DMS79 treated with DMSO at 0.1 percent for 48 hours (cell line): ENCODE results near the gene TRPV4.

Source experiments
- DNase-seq: peaks from one replicate; lab custom pipeline; 2025; lab: John Stamatoyannopoulos, UW

The TRPV4 gene

DNA sequence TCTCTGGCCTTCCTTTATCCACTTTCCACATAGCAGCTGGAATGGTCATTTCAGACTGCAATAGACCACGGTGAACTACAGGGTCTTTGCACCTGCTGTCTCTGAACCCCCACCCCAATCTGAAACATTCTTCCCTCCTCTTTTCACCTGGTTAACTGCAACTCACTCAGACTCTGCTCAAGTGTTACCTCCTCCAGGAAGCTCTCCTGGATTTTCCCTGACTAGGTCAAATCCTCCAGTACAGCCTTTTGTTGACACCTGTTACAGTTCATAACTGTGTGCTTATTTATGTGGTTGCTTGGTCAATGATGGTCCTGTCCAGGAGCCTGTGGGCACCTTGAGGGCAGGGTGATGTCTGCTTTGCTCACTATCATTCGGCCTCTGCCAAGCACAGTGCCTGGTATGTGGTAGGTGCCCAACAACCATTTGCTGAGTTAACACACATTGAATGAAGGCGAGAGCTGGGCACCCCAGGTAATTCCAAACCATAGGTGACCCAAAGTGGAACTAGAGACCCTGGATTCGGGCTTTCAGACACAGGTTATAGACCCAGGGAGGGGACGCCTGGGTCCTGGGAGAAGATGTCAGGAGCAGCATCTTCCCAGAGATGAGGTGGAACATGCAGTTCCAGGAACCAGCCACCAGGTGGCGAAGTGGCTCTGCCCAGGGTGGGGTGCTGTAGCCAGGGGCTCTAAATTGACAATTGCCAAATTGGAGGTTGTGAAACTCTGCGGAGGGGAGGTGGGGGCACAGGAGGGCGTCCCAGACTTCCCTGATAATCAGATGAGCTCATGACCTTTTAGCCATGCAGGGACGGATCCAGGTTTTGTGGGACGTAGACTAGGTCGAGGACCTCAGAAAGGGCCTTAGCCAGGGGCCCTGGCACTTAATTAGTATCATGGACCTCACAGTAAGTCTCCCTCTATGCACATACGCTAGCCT lies 28.1 kb downstream of the TRPV4 start:
- DNase-seq, result peak; percentile 51

DNA sequence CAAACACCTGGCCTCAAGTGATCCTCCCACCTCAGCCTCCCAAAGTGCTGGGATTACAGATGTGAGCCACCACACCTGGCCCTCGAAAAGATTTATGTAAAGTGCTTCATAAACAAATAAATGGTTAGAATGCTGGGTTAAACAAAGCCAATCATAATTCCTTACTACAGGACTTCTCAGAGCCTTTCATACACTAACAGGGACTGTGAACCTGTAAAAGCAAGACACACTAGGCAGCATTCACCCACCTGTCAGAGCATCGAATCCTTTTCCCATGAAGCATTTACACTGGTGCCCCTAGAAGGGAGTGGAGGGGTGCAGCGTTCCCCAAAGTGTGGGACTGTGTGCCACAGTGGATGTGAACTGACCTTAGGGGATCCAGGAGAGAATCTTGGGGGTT lies 29.5 kb downstream of the TRPV4 start:
- no peak for DNase-seq

DNA sequence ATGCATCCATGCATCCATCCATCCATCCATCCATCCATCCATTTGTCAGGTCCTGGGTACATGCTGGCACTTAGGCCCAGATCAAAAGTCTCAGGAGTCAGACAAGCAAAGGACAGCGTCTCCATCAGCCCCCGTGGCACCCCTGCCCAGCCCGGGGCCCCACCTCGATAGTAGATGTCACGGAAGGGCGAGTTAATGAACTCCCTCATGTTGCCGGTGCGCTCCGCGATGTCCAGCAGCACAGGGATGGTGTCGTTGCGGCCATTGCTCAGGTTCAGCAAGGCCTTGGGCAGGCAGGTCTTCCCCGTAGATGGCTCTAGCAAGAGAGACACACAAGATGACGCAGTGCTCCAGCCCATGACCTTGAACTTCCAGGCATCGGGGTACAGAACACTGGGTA lies 30.4 kb downstream of the TRPV4 start:
- DNase-seq, result no peak

DNA sequence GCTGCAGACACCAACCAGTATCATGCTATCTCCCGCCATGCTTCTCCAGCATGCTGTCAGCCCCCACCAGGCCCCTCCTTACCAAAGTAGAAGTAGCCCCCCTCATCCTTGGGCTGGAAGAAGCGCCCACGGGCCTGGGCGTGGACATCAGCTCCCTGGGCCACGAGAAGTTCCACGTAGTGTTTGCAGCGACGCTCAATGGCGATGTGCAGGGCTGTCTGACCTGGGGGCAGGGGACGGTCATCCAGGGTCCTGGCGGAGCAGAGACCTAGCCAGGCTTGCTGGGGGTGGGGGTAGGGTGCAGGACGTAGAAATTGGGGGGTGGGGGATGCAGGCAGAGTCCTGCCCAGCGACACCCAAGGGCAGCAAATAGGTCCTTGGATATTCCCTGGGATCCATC lies 32.7 kb downstream of the TRPV4 start:
- no peak for DNase-seq

GRCh38 chr12:109798691-109799090 lies 34.5 kb downstream of the TRPV4 start:
- DNase-seq, result no peak

GRCh38 chr12:109797905-109798669 lies 35.1 kb downstream of the TRPV4 start:
- no peak for DNase-seq

GRCh38 chr12:109796057-109796456 lies 37.1 kb downstream of the TRPV4 start:
- DNase-seq, result no peak

GRCh38 chr12:109795023-109795422 lies 38.2 kb downstream of the TRPV4 start:
- no peak for DNase-seq

GRCh38 chr12:109793826-109794501 lies 39.2 kb downstream of the TRPV4 start:
- DNase-seq, result no peak

GRCh38 chr12:109793411-109793810 lies 39.8 kb downstream of the TRPV4 start:
- DNase-seq, result no peak

- DNase-seq, result no peak
These were observed 40.2 kb downstream of the TRPV4 start for GRCh38 chr12:109792992-109793391.

DNA sequence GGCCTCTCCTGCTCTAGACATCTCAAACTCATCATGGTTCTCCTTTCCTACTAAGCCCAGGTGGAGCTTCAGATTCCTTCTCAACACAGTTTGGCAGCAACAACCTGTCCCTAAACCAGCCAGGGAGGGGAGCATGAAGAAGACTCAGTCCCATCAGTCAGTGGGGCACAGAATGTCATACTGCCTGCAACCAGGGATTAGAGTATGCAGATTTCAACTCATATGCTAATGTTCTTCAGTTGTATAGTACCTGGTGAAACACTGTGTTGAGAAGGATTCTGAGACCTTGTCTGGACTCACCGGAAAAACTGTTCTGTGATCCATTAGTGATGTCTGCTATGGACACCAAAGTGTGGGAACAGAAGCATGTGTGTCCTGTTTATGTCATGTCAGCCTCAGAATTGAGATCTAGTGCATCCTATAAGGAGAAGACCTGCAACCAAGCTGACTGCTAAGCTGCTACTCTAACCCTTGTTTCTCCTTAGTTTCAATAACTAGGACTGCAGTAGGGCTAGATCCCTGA lies 43.6 kb downstream of the TRPV4 start:
- DNase-seq, result no peak

GRCh38 chr12:109786799-109787198 lies 46.4 kb downstream of the TRPV4 start:
- DNase-seq, result no peak

DNA sequence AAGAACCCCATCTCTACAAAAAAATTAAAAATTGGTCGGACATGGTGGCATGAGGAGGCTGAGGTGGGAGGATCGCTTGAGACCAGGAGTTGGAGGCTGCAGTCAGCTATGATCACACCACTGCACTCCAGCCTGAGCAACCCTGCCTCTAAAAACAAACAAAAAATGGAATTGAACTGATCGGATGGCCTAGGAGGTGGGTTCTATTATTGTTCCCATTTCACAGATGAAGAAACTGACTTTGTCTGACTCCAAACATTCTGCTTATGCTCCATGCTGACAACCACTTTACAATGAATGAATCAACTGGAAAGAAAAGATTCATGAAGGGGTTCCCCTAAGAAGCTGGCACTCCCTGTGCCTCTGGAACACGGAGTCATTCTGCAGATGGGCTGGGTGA lies 47.3 kb downstream of the TRPV4 start:
- no peak for DNase-seq

GRCh38 chr12:109783965-109784244 lies 49.3 kb downstream of the TRPV4 start:
- DNase-seq, result no peak

- DNase-seq, result no peak
These were observed 49.8 kb downstream of the TRPV4 start for GRCh38 chr12:109783135-109783964.

DNA sequence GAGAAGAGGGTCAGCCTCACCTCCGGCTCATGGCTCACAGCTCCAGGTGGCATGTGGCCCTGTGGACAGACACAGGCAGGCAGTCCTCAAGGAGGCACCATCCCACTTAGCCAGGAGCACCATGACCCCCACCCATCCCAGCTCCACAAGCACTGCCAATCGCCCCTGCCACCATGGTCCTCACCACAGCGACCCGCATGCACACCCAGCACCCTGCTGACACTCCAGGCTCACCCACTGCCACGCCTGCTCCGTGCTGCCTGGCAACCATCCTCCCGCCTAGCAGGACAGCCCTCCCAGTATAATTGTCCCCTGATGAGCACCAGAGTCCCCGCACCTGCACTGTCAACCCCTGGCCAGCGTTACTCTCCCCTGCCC lies 50.9 kb downstream of the TRPV4 start:
- no peak for DNase-seq

- no peak for DNase-seq
These were observed 51.4 kb downstream of the TRPV4 start for GRCh38 chr12:109781668-109782325.

- DNase-seq, result no peak
These were observed 53.8 kb downstream of the TRPV4 start for GRCh38 chr12:109779382-109779781.

GRCh38 chr12:109778684-109779083 lies 54.5 kb downstream of the TRPV4 start:
- DNase-seq, result no peak

DNA sequence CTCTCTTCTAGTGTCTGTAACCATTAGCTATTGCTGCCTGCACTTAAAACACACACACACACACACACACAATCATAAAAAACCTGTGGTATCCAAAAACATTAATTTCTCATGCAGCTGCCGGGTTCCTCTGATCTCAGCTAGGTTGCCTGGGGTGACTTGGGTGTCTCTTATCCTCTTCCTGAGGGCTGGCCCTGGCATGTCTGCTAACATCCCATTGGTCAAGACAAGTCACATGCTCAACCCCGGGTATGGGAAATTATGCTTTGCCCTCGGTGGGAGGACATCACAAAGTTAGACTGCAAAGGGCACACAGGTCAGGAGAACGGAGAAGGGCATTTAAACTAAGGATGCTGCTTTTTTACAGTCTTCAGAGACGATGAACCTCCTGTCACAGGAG lies 55.7 kb downstream of the TRPV4 start:
- DNase-seq, result no peak
